Mesendoderm (in vitro differentiated cells): ENCODE results near the gene STAU1.
"Not testable (repeated sequence)": the region's sequence is repeated elsewhere in the genome, so short reads cannot be mapped to it uniquely, and the experiment has no call there.

Source experiments
- DNase-seq: peaks from one replicate; pipeline ENCODE4 v3.0.0; 2013
- H2AK5ac ChIP-seq: 2 replicates; pipeline ENCODE4 v1.6.1; 2013; ENCODE audit warnings: low read length, inconsistent platforms
- H2BK120ac ChIP-seq: 2 replicates; pipeline ENCODE4 v1.6.1; 2013; ENCODE audit warnings: low read depth, mild to moderate bottlenecking, low read length, moderate library complexity, mixed read lengths
- H2BK15ac ChIP-seq: replicated peaks from 2 replicates; pipeline ENCODE4 v1.6.1; 2013; ENCODE audit warnings: low read depth, mild to moderate bottlenecking, moderate library complexity
- H2BK5ac ChIP-seq: 2 replicates; pipeline ENCODE4 v1.6.1; 2013; ENCODE audit warnings: low read length, inconsistent platforms
- H3K18ac ChIP-seq: 2 replicates; pipeline ENCODE4 v1.6.1; 2013; ENCODE audit warnings: mild to moderate bottlenecking, low read length, mixed read lengths
- H3K23ac ChIP-seq: one replicate; pipeline ENCODE4 v1.6.1; 2013; ENCODE audit warnings: low read length
- H3K27ac ChIP-seq: 2 replicates; pipeline ENCODE4 v1.5.1; 2013; ENCODE audit warnings: low read depth, mild to moderate bottlenecking, inconsistent platforms, low read length, moderate library complexity
- H3K27me3 ChIP-seq: 2 replicates; pipeline ENCODE4 v1.6.1; 2013; ENCODE audit warnings: low read length, control low read depth, mild to moderate bottlenecking, inconsistent platforms; ENCODE audit not compliant: insufficient read depth, poor library complexity
- H3K36me3 ChIP-seq: 2 replicates; pipeline ENCODE4 v1.6.1; 2013; ENCODE audit warnings: low read length, inconsistent platforms; ENCODE audit not compliant: control insufficient read depth, insufficient read depth
- H3K4ac ChIP-seq: one replicate; pipeline ENCODE4 v1.6.1; 2013; ENCODE audit warnings: low read depth, mild to moderate bottlenecking, low read length, moderate library complexity
- H3K4me1 ChIP-seq: 2 replicates; pipeline ENCODE4 v1.6.1; 2013; ENCODE audit warnings: low read depth, low read length, inconsistent platforms; ENCODE audit not compliant: control insufficient read depth
- H3K4me2 ChIP-seq: 2 replicates; pipeline ENCODE4 v1.6.1; 2013; ENCODE audit warnings: low read length
- H3K4me3 ChIP-seq: 2 replicates; pipeline ENCODE4 v1.5.1; 2013; ENCODE audit warnings: mild to moderate bottlenecking, low read length
- H3K56ac ChIP-seq: one replicate; pipeline ENCODE4 v1.6.1; 2013; ENCODE audit warnings: low read length
- H3K79me1 ChIP-seq: 2 replicates; pipeline ENCODE4 v1.6.1; 2013; ENCODE audit warnings: low read length, inconsistent platforms
- H3K79me2 ChIP-seq: 2 replicates; pipeline ENCODE4 v1.6.1; 2013; ENCODE audit warnings: mild to moderate bottlenecking, low read length; ENCODE audit not compliant: control insufficient read depth, insufficient read depth
- H3K9ac ChIP-seq: 2 replicates; pipeline ENCODE4 v1.6.1; 2013; ENCODE audit warnings: low read length, inconsistent platforms
- H4K5ac ChIP-seq: one replicate; pipeline ENCODE4 v1.6.1; 2013; ENCODE audit warnings: low read length
- H4K8ac ChIP-seq: one replicate; pipeline ENCODE4 v1.6.1; 2013; ENCODE audit warnings: low read depth, mild to moderate bottlenecking, control low read depth, low read length, moderate library complexity
- WGBS: extraction: QIAGEN DNeasy Blood & Tissue Kit; methylation state at CpG from one replicate; pipeline ENCODE4 v1.1.7; 2013; ENCODE audit warnings: low lambda C conversion rate, missing lambda C conversion rate; ENCODE audit not compliant: insufficient coverage; ENCODE audit errors: extremely low coverage; 5-methylcytosine and 5-hydroxymethylcytosine counted together

Gene STAU1

DNA sequence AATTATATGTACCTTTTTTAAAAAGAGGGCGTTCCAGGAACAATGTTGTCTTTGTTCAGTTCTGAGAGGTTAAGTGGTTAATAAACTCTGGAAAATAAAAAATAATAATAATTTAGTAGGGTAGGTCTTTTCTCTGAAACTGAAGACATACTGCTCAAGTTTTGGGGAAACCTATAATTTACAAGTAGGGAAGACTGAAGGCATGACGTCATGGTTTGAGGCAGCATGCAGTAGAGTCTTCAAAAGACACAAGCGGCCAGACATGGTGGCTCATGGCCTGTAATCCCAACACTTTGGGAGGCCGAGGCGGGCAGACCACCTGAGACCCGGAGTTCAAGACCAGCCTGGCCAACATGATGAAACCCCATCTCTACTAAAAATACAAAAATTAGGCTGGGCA is 14.0 kb downstream of the STAU1 start:
- H3K56ac ChIP-seq: no peak overlapping the region
- no peak overlapping the region for H2BK15ac ChIP-seq
- H2BK120ac ChIP-seq: no peak overlapping the region
- no peaks in the 10 kb centered on the region for H3K4me1 ChIP-seq
- no peak overlapping the region for H3K9ac ChIP-seq
- no peak overlapping the region for H3K4ac ChIP-seq
- no peaks in the 10 kb centered on the region for H3K27me3 ChIP-seq
- H3K23ac ChIP-seq: no peak overlapping the region
- no peak overlapping the region for H3K18ac ChIP-seq
- no peak overlapping the region for H4K8ac ChIP-seq
- DNase-seq: no peak
- H2BK5ac ChIP-seq: no peak overlapping the region
- H3K36me3 ChIP-seq: no peaks in the 10 kb centered on the region
- WGBS: no CpG with 5 or more reads among the region's 6 CpGs
- no peak overlapping the region for H3K4me3 ChIP-seq
- H4K5ac ChIP-seq: no peak overlapping the region
- H3K27ac ChIP-seq: no peak overlapping the region
- H3K79me1 ChIP-seq: peaks cover 5% of the 10 kb centered on the region
- no peak overlapping the region for H3K4me2 ChIP-seq
- H3K79me2 ChIP-seq: peaks cover 25% of the 10 kb centered on the region
- no peak overlapping the region for H2AK5ac ChIP-seq

DNA sequence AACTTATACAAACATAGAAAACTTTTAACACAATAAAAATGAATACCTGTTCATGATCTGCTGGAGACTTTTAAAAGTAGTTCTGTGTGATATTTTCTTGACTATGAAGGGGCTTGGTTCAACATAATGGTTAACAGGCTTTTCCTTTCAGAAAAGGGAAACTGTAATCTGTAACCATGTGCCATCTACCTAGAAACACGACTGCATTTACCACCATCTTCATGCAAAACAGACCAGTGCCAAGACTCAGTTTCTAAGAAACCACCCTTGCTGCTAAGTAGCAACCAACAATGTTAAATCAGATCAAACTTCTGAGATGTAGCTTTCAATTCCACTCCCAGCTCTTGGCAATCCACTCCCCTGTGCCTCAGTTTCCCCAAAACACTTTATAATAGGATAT is 15.7 kb downstream of the STAU1 start:
- Histone ChIP-seq H2BK5ac (no peak overlapping the region), H2BK120ac (no peak overlapping the region), H3K4ac (no peak overlapping the region), H2AK5ac (no peak overlapping the region), H3K27ac (no peak overlapping the region), H3K23ac (no peak overlapping the region), H2BK15ac (no peak overlapping the region), H3K4me1 (no peaks in the 10 kb centered on the region), H3K56ac (no peak overlapping the region), H4K8ac (no peak overlapping the region), H3K4me3 (no peak overlapping the region), H3K4me2 (no peak overlapping the region), H3K18ac (no peak overlapping the region), H3K36me3 (no peaks in the 10 kb centered on the region), H4K5ac (no peak overlapping the region), H3K27me3 (no peaks in the 10 kb centered on the region), H3K79me2 (peaks cover 27% of the 10 kb centered on the region), H3K9ac (no peak overlapping the region), H3K79me1 (peaks cover 8% of the 10 kb centered on the region)
- DNase-seq: no peak
- no CpG with 5 or more reads among the region's 1 CpG for WGBS

DNA sequence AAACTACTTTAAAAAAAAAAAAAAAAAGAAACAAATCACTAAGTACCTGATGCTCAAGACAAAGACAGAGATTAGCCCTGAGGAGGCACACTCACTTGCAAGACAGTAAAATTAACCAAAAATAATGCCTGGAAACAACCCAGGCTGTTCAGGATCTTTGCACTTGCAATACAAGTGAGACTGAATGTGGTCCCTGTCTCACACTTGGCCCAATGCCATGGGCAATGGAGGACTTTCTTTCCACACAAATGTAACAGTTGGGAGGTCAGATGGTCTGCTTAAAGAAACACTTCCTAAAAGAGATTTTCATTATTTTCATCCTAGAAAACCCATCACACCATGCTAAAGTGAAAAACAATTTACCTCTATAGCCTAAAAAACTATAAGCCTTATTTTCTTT is 16.2 kb downstream of the STAU1 start:
- DNase-seq: no peak
- Histone ChIP-seq H3K9ac (no peak overlapping the region), H3K79me2 (peaks cover 29% of the 10 kb centered on the region), H4K5ac (no peak overlapping the region), H2AK5ac (no peak overlapping the region), H2BK120ac (no peak overlapping the region), H2BK5ac (no peak overlapping the region), H3K36me3 (no peaks in the 10 kb centered on the region), H3K27ac (no peak overlapping the region), H4K8ac (no peak overlapping the region), H3K4me1 (no peaks in the 10 kb centered on the region), H3K4ac (no peak overlapping the region), H3K56ac (no peak overlapping the region), H3K4me3 (no peak overlapping the region), H3K18ac (no peak overlapping the region), H3K27me3 (no peaks in the 10 kb centered on the region), H3K23ac (no peak overlapping the region), H2BK15ac (no peak overlapping the region), H3K4me2 (no peak overlapping the region), H3K79me1 (peaks cover 8% of the 10 kb centered on the region)

DNA sequence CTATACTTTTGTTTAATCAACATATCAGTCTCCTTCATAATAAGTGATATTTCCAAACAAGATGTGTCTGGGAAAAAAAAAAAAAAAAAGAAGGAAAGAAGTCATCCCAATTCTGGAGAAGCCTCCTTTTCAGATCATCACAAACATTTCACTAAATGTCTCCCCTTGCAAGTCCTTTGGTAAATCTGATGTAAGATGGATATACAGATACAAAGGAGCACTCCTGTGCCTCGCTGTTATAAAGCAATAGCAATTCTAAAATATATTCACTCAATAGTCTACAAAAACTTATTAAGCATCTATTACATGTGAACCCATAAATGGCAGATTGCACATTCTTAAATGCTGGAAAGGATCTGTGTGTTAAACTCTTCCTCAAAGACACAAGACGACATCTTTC is 17.4 kb downstream of the STAU1 start:
- Histone ChIP-seq H3K27me3 (no peaks in the 10 kb centered on the region), H3K18ac (no peak overlapping the region), H2AK5ac (no peak overlapping the region), H3K79me1 (peaks cover 11% of the 10 kb centered on the region), H3K27ac (no peak overlapping the region), H2BK15ac (no peak overlapping the region), H3K4me2 (no peak overlapping the region), H2BK120ac (no peak overlapping the region), H3K4me3 (no peak overlapping the region), H3K36me3 (peaks cover 2% of the 10 kb centered on the region), H2BK5ac (no peak overlapping the region), H3K4me1 (no peaks in the 10 kb centered on the region), H3K9ac (no peak overlapping the region), H3K4ac (no peak overlapping the region), H3K79me2 (peaks cover 34% of the 10 kb centered on the region), H3K23ac (no peak overlapping the region), H3K56ac (no peak overlapping the region), H4K8ac (no peak overlapping the region), H4K5ac (no peak overlapping the region)
- DNase-seq: no peak
- WGBS: no CpG with 5 or more reads among the region's 2 CpGs

DNA sequence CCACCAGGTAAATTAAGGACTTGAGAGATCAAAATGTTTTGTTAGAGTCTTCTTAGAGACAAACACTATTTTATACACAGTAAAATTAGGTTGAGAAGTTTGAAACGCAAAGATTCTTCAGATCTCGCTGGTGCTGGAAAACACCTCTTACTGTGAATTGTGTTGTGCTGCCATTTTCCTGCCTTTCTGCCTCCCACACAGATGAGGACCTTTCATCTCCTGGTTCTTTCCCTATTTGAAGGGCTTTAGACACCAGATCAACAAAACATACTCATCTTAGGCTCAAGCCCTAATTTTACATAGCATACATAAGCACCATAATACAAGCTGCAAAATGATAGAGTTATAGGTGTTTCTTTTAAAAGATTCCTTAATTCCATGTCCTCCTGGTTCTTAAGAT is 18.6 kb downstream of the STAU1 start:
- H3K4me1 ChIP-seq: no peaks in the 10 kb centered on the region
- peaks cover 36% of the 10 kb centered on the region for H3K79me2 ChIP-seq
- no peak overlapping the region for H4K8ac ChIP-seq
- no peak overlapping the region for H2BK5ac ChIP-seq
- H3K4me3 ChIP-seq: no peak overlapping the region
- no peak overlapping the region for H4K5ac ChIP-seq
- no peak overlapping the region for H3K4ac ChIP-seq
- no peak overlapping the region for H2BK120ac ChIP-seq
- no CpG with 5 or more reads among the region's 2 CpGs for WGBS
- H3K56ac ChIP-seq: no peak overlapping the region
- H2AK5ac ChIP-seq: no peak overlapping the region
- no peak overlapping the region for H3K9ac ChIP-seq
- DNase-seq: no peak
- H3K18ac ChIP-seq: no peak overlapping the region
- H2BK15ac ChIP-seq: no peak overlapping the region
- H3K27ac ChIP-seq: no peak overlapping the region
- H3K79me1 ChIP-seq: peaks cover 13% of the 10 kb centered on the region
- no peaks in the 10 kb centered on the region for H3K27me3 ChIP-seq
- H3K4me2 ChIP-seq: no peak overlapping the region
- H3K36me3 ChIP-seq: peaks cover 2% of the 10 kb centered on the region
- H3K23ac ChIP-seq: no peak overlapping the region

DNA sequence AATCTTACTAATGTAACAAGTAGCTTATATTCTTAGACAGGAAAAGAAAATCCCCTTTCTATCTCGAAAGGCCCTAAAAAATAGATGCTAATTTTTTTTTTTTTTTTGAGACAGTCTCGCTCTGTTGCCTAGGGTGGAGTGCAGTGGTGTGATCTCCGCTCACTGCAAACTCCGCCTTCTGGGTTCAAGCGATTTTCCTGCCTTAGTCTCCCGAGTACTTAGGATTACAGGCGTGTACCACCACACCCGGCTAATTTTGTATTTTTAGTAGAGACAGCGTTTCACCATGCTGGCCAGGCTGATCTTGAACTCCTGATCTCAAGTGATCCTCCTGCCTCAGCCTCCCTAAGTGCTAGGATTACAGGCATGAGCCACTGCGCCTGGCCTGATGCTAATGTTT is 19.3 kb downstream of the STAU1 start:
- H3K27ac ChIP-seq, H3K4me1 ChIP-seq, H2BK120ac ChIP-seq, H3K4me3 ChIP-seq, H4K8ac ChIP-seq, H2BK5ac ChIP-seq, H2AK5ac ChIP-seq, DNase-seq, H2BK15ac ChIP-seq, H4K5ac ChIP-seq, H3K9ac ChIP-seq, H3K18ac ChIP-seq, H3K27me3 ChIP-seq, H3K4ac ChIP-seq, H3K56ac ChIP-seq, H3K23ac ChIP-seq, H3K36me3 ChIP-seq, H3K4me2 ChIP-seq: not testable (repeated sequence)
- no CpG with 5 or more reads among the region's 10 CpGs for WGBS
- Histone ChIP-seq H3K79me1 (peaks cover 14% of the 10 kb centered on the region), H3K79me2 (peaks cover 36% of the 10 kb centered on the region)
